Peyer's patch (tissue), 4 donors: ENCODE results near the gene LILRA5. TPM values are rescaled to one million over a fixed set of nuclear protein-coding genes. Genes with fewer than 3 reads are reported as not detected.
"Not testable (repeated sequence)": the region's sequence is repeated elsewhere in the genome, so short reads cannot be mapped to it uniquely, and the experiment has no call there.

Experiments
- DNase-seq, 3 donors: peaks; one replicate each; pipeline ENCODE4 v3.0.0-alpha.2; 2017 to 2019
- H3K27ac ChIP-seq, 4 donors: fragments of 200-600 bp; sonication (generic); one replicate each; pipeline ENCODE4 v1.5.1; 2016 to 2019
- H3K27me3 ChIP-seq, 2 donors: fragments of 200-600 bp; sonication (generic); one replicate each; pipeline ENCODE4 v1.5.1; 2019
- H3K36me3 ChIP-seq, 3 donors: fragments of 200-600 bp; sonication (generic); one replicate each; pipeline ENCODE4 v1.5.1; 2016 to 2019
- H3K4me1 ChIP-seq, 4 donors: fragments of 200-600 bp; sonication (generic); one replicate each; pipeline ENCODE4 v1.5.1; 2016 to 2019
- H3K4me3 ChIP-seq, 4 donors: fragments of 200-600 bp; sonication (generic); 1 replicate in 3 of 4; 2 replicates in 1 of 4; pipeline ENCODE4 v1.5.1; 2016 to 2019; ENCODE audit warnings: mild to moderate bottlenecking in 1 of 4
- H3K9me3 ChIP-seq, 4 donors: fragments of 200-600 bp; sonication (generic); one replicate each; pipeline ENCODE4 v1.5.1; 2016 to 2019; ENCODE audit warnings: mild to moderate bottlenecking in 1 of 4
- POLR2A ChIP-seq, 2 donors: fragments of 450-650 bp; IDR thresholded peaks; one replicate each; pipeline ENCODE4 v1.5.1; 2017; ENCODE audit warnings: antibody characterized with exemption in 2 of 2, mild to moderate bottlenecking in 2 of 2, moderate library complexity in 2 of 2
- total RNA-seq, 4 donors: library from RNA; depleted of rRNA; stranded (reverse); fragments of >200 nt; gene quantifications; one replicate each; pipeline ENCODE4 v1.1.0, GENCODE V29; 2016
- TF ChIP-seq, protein P1 (sequence below), 6 experiments: fragments of 450-650 bp in 4 of 6; fragments of 200-600 bp in 2 of 6; sonication (generic) in 1 of 6; IDR thresholded peaks; one replicate each; pipeline ENCODE4 v1.5.1; 2017 to 2019; ENCODE audit warnings: antibody characterized with exemption in 6 of 6, mild to moderate bottlenecking in 3 of 6, moderate library complexity in 1 of 6

The LILRA5 gene
- total RNA-seq, result 1 to 10 TPM in 2 of 4 donors, not detected in 2; 1.9 to 4.1 TPM

DNA sequence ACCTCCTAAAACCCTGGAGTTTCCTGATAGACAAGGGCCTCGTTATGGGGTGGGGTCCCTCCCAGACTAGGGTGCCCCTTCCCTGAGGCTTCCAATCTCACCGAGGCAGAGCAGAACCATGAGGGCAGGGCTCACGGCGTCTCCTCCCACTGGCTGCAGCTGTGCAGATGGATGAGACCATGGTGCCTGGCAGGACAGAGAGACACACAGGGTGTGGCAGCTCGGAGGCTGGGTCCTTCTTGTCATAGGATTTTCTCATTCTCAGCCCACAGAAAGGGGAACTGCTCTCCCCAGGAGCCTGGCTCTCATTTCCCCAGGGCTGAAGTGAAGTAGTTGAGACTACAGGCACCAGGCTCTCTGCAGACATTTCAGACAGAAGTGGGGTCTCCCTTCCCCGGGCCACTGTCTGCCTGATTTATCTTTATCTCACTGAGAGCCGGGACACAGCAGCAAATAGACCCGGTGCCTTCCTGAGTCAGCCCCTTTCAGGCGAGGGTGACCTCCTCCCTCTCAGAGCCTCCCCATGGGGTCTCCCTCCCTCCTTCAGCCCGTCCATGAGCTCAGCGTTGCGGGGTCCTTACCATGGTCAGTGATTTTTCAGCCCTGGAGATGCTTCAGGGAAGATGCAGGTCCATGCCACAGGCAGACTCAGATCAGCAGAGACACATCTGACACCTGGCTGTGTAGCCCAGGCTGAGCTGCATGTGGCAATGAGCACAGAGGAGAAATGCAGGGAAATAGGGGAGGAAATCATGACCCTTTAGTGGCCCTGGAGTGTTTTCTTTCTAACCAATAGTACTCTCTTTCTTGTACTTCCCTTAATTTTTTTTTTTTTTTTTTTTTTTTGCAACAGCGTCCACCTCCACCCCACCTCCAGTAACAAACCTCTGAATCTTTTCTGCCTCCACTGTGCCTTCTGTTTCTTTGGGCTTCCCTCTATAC is at the start of gene LILRA5:
LILRA5 (minus strand) TSS at position 731 of the 942 bp plus-strand sequence; CDS start at position 584, 147 bp downstream.
- Histone ChIP-seq H3K27ac (no peak within 1 kb of the TSS), H3K27me3 (no peaks in the 10 kb centered on the region), H3K4me1 (no peaks in the 10 kb centered on the region), H3K9me3 (no peaks in the 10 kb centered on the region), H3K36me3 (no peaks in the 10 kb centered on the region), H3K4me3 (no peak within 1 kb of the TSS)
- DNase-seq, result no peak
- no peak for TF ChIP-seq POLR2A (IDR thresholded peaks at IDR 0.05)
- TF ChIP-seq, protein P1, sequence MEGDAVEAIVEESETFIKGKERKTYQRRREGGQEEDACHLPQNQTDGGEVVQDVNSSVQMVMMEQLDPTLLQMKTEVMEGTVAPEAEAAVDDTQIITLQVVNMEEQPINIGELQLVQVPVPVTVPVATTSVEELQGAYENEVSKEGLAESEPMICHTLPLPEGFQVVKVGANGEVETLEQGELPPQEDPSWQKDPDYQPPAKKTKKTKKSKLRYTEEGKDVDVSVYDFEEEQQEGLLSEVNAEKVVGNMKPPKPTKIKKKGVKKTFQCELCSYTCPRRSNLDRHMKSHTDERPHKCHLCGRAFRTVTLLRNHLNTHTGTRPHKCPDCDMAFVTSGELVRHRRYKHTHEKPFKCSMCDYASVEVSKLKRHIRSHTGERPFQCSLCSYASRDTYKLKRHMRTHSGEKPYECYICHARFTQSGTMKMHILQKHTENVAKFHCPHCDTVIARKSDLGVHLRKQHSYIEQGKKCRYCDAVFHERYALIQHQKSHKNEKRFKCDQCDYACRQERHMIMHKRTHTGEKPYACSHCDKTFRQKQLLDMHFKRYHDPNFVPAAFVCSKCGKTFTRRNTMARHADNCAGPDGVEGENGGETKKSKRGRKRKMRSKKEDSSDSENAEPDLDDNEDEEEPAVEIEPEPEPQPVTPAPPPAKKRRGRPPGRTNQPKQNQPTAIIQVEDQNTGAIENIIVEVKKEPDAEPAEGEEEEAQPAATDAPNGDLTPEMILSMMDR (IDR thresholded peaks at IDR 0.05), result no peak

DNA sequence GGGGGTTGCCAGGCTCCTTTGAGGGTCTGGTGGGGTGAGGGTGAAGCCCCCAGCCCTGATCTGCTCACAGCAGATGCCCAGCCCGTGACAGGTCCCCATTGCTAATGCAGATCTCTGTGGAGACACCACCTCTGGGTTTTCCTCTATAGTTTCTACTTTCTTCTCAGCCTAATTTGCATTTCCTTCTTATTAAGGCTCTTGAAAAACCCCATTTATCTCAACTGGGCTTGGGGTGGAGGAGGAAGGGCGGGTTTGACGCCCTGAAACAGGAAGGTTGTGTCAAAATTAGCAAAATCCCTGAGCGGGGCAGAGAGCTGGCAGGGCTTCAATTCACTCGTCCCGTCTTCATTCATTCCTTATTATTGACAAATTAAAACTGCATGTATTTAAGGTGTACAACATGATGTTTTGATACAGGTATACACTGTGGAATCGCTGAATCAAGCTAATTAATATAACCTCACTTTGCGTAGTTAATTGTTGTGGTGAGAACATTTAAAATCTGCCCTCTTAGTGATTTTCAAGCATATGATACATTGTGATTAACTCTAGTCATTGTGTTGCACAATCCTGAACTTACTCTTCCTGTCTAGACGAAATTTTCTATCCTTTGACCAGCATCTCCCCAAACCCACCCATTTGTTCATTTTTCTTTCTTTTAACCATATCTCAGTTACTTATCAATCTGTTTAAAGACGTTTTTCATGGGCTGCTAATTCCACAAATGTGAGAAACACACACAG is 48.9 kb upstream of the LILRA5 start:
- H3K4me1 ChIP-seq, H3K9me3 ChIP-seq, H3K36me3 ChIP-seq, H3K27me3 ChIP-seq, DNase-seq: not testable (repeated sequence)
- Histone ChIP-seq H3K4me3 (peak overlapping the region in 3 of 4 donors; percentile 12 to 27 (median 14)), H3K27ac (peak overlapping the region in 3 of 4 donors; percentile 9 to 79 (median 55))

DNA sequence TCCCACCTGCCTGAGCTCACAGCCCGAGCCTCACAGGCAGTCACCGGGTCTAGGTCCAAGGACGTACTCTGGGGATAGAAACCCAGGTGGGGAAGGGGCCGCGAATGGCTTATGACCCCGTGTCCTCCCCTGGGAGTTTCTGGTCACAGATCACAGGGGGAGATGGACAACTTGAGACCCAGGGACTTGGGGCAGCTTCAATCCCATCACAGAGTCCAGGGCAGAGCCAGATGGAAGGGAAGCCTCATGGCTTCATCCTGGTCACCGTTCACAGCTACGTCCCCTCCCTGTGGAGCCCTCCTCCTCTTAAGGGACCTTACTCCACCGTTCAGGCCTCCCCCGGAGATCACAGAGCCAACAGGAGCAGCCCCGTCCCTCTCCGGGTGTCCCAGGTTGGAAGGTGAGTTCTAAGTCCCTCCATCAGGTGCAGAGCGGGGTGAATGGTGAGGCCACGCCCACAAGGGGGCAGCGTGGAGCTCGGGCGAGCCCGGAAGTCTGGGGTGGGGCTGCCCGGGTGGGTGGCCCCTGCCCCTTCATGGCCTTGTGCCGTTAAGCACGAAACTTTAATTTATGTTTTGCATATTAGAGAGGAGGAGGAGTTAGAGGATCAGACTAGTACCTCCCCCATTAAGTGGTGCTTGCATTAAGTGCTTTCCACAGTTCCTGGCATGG is 46.3 kb upstream of the LILRA5 start:
- not testable (repeated sequence) for H3K27me3 ChIP-seq, H3K9me3 ChIP-seq, H3K27ac ChIP-seq, H3K4me1 ChIP-seq, H3K36me3 ChIP-seq, H3K4me3 ChIP-seq
- TF ChIP-seq, protein P1 (IDR thresholded peaks at IDR 0.05), result peak in 1 of 6 experiments; percentile 42
- peak in 2 of 3 donors; percentile 55 to 77 for DNase-seq

DNA sequence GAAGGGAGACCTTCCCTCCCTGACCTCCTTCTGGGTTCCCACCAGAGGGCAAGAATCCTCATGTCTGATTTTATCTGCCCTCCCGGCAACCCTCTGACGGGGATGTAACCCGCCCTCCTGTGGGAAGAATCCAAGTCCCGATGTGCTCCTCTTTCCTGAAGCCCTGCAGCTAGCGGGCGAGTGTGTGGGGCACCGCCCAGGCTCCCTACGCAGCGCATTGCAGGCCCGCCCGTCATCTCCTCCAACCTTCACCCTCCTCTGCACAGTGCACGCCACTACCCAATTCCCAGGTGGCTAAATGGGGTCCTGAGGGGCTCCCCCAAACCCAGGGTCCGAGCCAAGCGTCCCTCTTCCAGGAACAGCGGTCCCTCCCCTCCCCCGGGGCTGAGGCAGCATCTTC is 44.4 kb upstream of the LILRA5 start:
- Histone ChIP-seq H3K4me1 (no peaks in the 10 kb centered on the region), H3K27ac (no peak overlapping the region), H3K27me3 (no peaks in the 10 kb centered on the region), H3K9me3 (no peaks in the 10 kb centered on the region), H3K36me3 (no peaks in the 10 kb centered on the region), H3K4me3 (no peak overlapping the region)
- no peak for DNase-seq
- TF ChIP-seq, protein P1 (IDR thresholded peaks at IDR 0.05), result no peak
- TF ChIP-seq POLR2A (IDR thresholded peaks at IDR 0.05), result no peak

DNA sequence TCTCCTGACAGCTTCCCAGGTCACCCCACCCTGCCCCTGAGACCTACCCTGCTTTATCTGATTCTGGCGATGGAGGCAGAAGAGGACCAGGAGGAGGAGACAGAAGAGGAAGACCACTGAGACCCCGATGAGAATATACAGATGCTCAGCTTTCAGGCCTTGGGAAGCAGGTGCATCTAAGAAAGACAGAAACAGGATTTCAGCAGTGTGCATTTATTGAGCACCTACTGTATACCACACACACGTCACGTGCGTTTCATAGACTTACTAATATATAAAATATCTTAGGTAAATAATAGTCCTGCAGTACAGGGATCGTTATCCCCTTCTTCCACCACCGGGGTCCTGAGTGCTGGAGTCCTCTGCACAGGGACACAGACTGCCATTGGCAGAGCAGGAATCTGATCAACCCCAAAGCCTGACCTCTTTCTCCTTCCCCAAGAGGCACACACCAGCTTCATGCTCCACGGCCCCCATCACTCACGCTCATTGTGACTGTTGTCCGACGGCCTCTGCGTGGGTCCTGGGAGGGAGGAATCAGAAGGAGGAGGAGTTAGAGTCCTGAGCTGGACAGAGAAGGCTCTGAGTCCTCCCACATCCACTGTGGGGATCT is 43.6 kb upstream of the LILRA5 start:
- H3K27me3 ChIP-seq, result no peaks in the 10 kb centered on the region
- H3K4me3 ChIP-seq, result no peak overlapping the region
- no peak for TF ChIP-seq POLR2A (IDR thresholded peaks at IDR 0.05)
- TF ChIP-seq, protein P1 (IDR thresholded peaks at IDR 0.05), result no peak
- no peak for DNase-seq
- H3K9me3 ChIP-seq, result no peaks in the 10 kb centered on the region
- no peak overlapping the region for H3K27ac ChIP-seq
- no peaks in the 10 kb centered on the region for H3K36me3 ChIP-seq
- no peaks in the 10 kb centered on the region for H3K4me1 ChIP-seq
